K562 (cell line): ENCODE results near the gene INTS1. TPM values are rescaled to one million over a fixed set of nuclear protein-coding genes. Genes with fewer than 3 reads are reported as not detected.
A peak's percentile ranks its signal among the peaks of the same experiment; 100 is the strongest.

Experiments used
- ATAC-seq: fragments of 200-7000 bp; cut with Tn5 transposase; 3 replicates; pipeline ENCODE4 v1.9.1; 2020; ENCODE audit warnings: moderate library complexity
- BruUV-seq: library from RNA; stranded (reverse); fragments of 400-500 nt; replicated peaks from 2 replicates; lab custom pipeline; 2021; lab: Mats Ljungman, UMichigan
- CTCF ChIA-PET: fragments of 300-600 bp; formaldehyde crosslinking; extraction: SDS; loops from one replicate; lab custom pipeline; 2021; ENCODE audit warnings: low intra/inter-chr PET ratio; lab: Yijun Ruan, JAX
- POLR2A ChIA-PET: fragments of 300-600, 350-650 bp; sonication (Branson Sonifier 250); formaldehyde crosslinking; extraction: SDS; loops from one replicate; lab custom pipeline; 2021; ENCODE audit warnings: antibody characterized with exemption, inconsistent platforms; lab: Yijun Ruan, JAX
- DNase-seq, 4 experiments: peaks; one replicate each; pipeline versions ENCODE4 v3.0.0 to v3.0.0-alpha.2; 2011 to 2018; ENCODE audit warnings: low spot score in 3 of 4, mixed read lengths in 3 of 4; ENCODE audit errors: extremely low read depth in 1 of 4
- FAIRE-seq: peaks from 2 replicates; lab custom pipeline; 2011; peaks lifted over from hg19 to GRCh38; lab: Jason Lieb, UNC
- H2AFZ ChIP-seq: 2 replicates; pipeline ENCODE4 v1.6.0; 2011; ENCODE audit warnings: low read depth, low read length, control low read depth, inconsistent platforms
- H3K27ac ChIP-seq: fragments of 200-600 bp; 3 replicates; pipeline ENCODE4 v1.8.0; 2011; ENCODE audit warnings: low read depth, mild to moderate bottlenecking, control low read depth, inconsistent platforms, low read length, moderate library complexity, mixed read lengths; ENCODE audit errors: extremely low read depth
- H3K27me3 ChIP-seq, 2 experiments: fragments of 300-600 bp in 1 of 2; 2 replicates in 1 of 2; 3 replicates in 1 of 2; pipeline versions ENCODE4 v1.6.0 to v1.8.0; 2011; ENCODE audit warnings: inconsistent platforms in 2 of 2, low read length in 2 of 2, mild to moderate bottlenecking in 1 of 2, mixed read lengths in 1 of 2, moderate library complexity in 1 of 2; ENCODE audit not compliant: control insufficient read depth in 2 of 2, insufficient read depth in 2 of 2
- H3K36me3 ChIP-seq: fragments of 300-600 bp; 3 replicates; pipeline ENCODE4 v1.8.0; 2011; ENCODE audit warnings: mild to moderate bottlenecking, low read length, inconsistent platforms; ENCODE audit not compliant: control insufficient read depth, insufficient read depth
- H3K4me1 ChIP-seq, 2 experiments: fragments of 200-600 bp in 1 of 2; replicated peaks in 1 of 2; 2 replicates in 1 of 2; 3 replicates in 1 of 2; pipeline versions ENCODE4 v1.5.1 to v1.8.0; 2011; ENCODE audit warnings: inconsistent platforms in 2 of 2, low read length in 2 of 2, mild to moderate bottlenecking in 1 of 2, mixed read lengths in 1 of 2, moderate library complexity in 1 of 2; ENCODE audit not compliant: control insufficient read depth in 2 of 2, insufficient read depth in 2 of 2
- H3K4me2 ChIP-seq: 2 replicates; pipeline ENCODE4 v1.6.1; 2011; ENCODE audit warnings: low read length, control low read depth, inconsistent platforms, mixed read lengths; ENCODE audit not compliant: insufficient read depth
- H3K4me3 ChIP-seq: fragments of 200-600 bp; sonication (generic), shearing (Covaris generic); 2 replicates; pipeline ENCODE4 v1.5.1; 2016; ENCODE audit warnings: control low read depth, inconsistent platforms
- H3K79me2 ChIP-seq: fragments of 200-600 bp; 3 replicates; pipeline ENCODE4 v1.8.0; 2011; ENCODE audit warnings: low read length, inconsistent platforms; ENCODE audit not compliant: control insufficient read depth, insufficient read depth
- H3K9ac ChIP-seq, 2 experiments: 2 replicates each; pipeline versions ENCODE4 v1.6.0 to v1.6.1; 2011; ENCODE audit warnings: low read depth in 2 of 2, low read length in 2 of 2, control low read depth in 1 of 2, inconsistent platforms in 1 of 2, mild to moderate bottlenecking in 1 of 2, mixed read lengths in 1 of 2; ENCODE audit not compliant: insufficient read depth in 1 of 2
- H3K9me1 ChIP-seq: one replicate; pipeline ENCODE4 v1.6.0; 2011; ENCODE audit warnings: inconsistent platforms, mild to moderate bottlenecking, low read length, moderate library complexity; ENCODE audit not compliant: control insufficient read depth, insufficient read depth
- H3K9me3 ChIP-seq: replicated peaks from 2 replicates; pipeline ENCODE4 v1.5.1; 2011; ENCODE audit warnings: low read depth, low read length, inconsistent platforms; ENCODE audit not compliant: control insufficient read depth, insufficient read depth
- H4K20me1 ChIP-seq: replicated peaks from 2 replicates; pipeline ENCODE4 v1.6.1; 2011; ENCODE audit warnings: low read length, inconsistent platforms, mixed read lengths; ENCODE audit not compliant: control insufficient read depth, insufficient read depth
- E2F3 ChIP-seq: fragments of 250-450 bp; sonication (Bioruptor Pico); IDR thresholded peaks from 2 replicates; pipeline ENCODE4 v1.4.0; 2020; ENCODE audit warnings: mild to moderate bottlenecking
- POLR2B ChIP-seq: fragments of 450-650 bp; IDR thresholded peaks from 2 replicates; pipeline ENCODE4 v1.6.1; 2018; ENCODE audit warnings: low read depth; ENCODE audit not compliant: partially characterized antibody
- RBFOX2 ChIP-seq: fragments of 200-400 bp; formaldehyde crosslinking; IDR thresholded peaks from 2 replicates; pipeline ENCODE4 v1.6.1; 2017; ENCODE audit warnings: low read depth, mild to moderate bottlenecking, low read length, moderate library complexity
- whole genome bisulfite sequencing: fragments of 100-300 bp; shearing (Covaris generic); methylation state at CpG from one replicate; pipeline ENCODE4 v1.1.6; 2016; ENCODE audit warnings: low coverage, mixed read lengths; ENCODE audit not compliant: insufficient coverage; ENCODE audit errors: missing lambda C conversion rate; 5-methylcytosine and 5-hydroxymethylcytosine counted together
- in situ Hi-C: fragments of 300-500 bp; cut with MboI; formaldehyde crosslinking; loops from 4 replicates; pipeline ENCODE4 v1.15.0; 2018; ENCODE audit warnings: inconsistent platforms, mixed read lengths
- intact Hi-C: fragments of 100-400 bp; cut with micrococcal nuclease; formaldehyde crosslinking; loops from 2 replicates; pipeline ENCODE4 v1.14.2; 2022
- polyA plus RNA-seq, 8 experiments: library from polyadenylated mRNA; depleted of rRNA in 4 of 8; stranded (reverse) in 5 of 8; unstranded in 3 of 8; fragments of >200 nt; fragmentation: Nextera tagmentation in 2 of 8; fragmentation: Illumina TruSeq in 1 of 8; extraction: Ambion mirVana in 2 of 8; extraction: Trizol in 1 of 8; gene quantifications; 2 replicates each; pipeline versions ENCODE4 v1.2.1 to v1.2.3, GENCODE V29; 2011 to 2014; ENCODE audit warnings: inconsistent platforms in 1 of 8, missing spikeins in 1 of 8
- total RNA-seq, 7 experiments: library from RNA; depleted of rRNA in 6 of 7; stranded (reverse); fragments of >200 nt in 6 of 7; fragmentation: Illumina TruSeq in 2 of 7; extraction: Trizol in 2 of 7; gene quantifications; 2 replicates each; pipeline versions ENCODE4 v1.2.1 to v1.2.3, GENCODE V29; 2011 to 2021; ENCODE audit warnings: low replicate concordance in 1 of 7

INTS1 gene
- total and polyA plus RNA-seq, 9 of the 15 experiments (the other 6 are each of a cell fraction or from before 2014, with no cell fraction given): 0.34 to 119 (median 18.5) TPM

GRCh38 chr7:1452205-1452604 is 52.0 kb downstream of the INTS1 start:
- Histone ChIP-seq H3K4me3 (no peak overlapping the region), H3K27me3 (no peaks in the 10 kb centered on the region), H3K9me1 (no peaks in the 10 kb centered on the region), H3K4me1 (peaks cover 10 to 91% of the 10 kb centered on the region in 2 experiments; a peak in 4 of 5 replicates), H3K4me2 (no peak overlapping the region), H3K36me3 (peaks cover 69% of the 10 kb centered on the region; the same call in 1 of the 3 replicates), H3K27ac (no peak overlapping the region), H2AFZ (no peak overlapping the region), H3K79me2 (peaks cover 68% of the 10 kb centered on the region), H3K9me3 (no peaks in the 10 kb centered on the region), H3K9ac (peak overlapping the region in 1 of 2 experiments; percentile 78; a peak in 2 of 4 replicates), H4K20me1 (peaks cover 11% of the 10 kb centered on the region; the same call in 1 of the 2 replicates)
- POLR2A ChIA-PET: interaction anchor here (1.3 to 1.4 kb wide), 2 partner anchors 8 to 13 kb away, joined by 4 to 10 read pairs; no protein-coding TSS in a partner anchor
- no peak for FAIRE-seq
- CTCF ChIA-PET: no interaction called here
- no peak for DNase-seq
- no peak for ATAC-seq
- WGBS: 92% methylated on average over 2 of the region's 19 CpGs
- in situ Hi-C loops: no loop called here
- intact Hi-C loops: no loop called here
- no TSS peak for BruUV-seq
- TF ChIP-seq RBFOX2 (0 out of 2 replicates have a peak, but pooled peaks have one; percentile 16), POLR2B (no peak)

- TF ChIP-seq E2F3 (CRISPR knock-in tag) (no peak), RBFOX2 (0 out of 2 replicates have a peak, but pooled peaks have one; percentile 7)
- no peaks in the 10 kb centered on the region for H3K27me3 ChIP-seq
- intact Hi-C loops: no loop called here
- DNase-seq: no peak
- ChIA-PET CTCF (no interaction called here), POLR2A (interaction anchor here (0.6 to 2.2 kb wide), 4 partner anchors 10 to 949 kb away, joined by 4 to 12 read pairs (median 4); no protein-coding TSS in a partner anchor)
- peaks cover 67% of the 10 kb centered on the region; the same call in 1 of the 3 replicates for H3K36me3 ChIP-seq
- no TSS peak for BruUV-seq
- no peaks in the 10 kb centered on the region for H3K9me3 ChIP-seq
- ATAC-seq: no peak
- no peak overlapping the region for H3K4me2 ChIP-seq
- H4K20me1 ChIP-seq: peaks cover 11% of the 10 kb centered on the region; the same call in 1 of the 2 replicates
- peaks cover 56% of the 10 kb centered on the region for H3K79me2 ChIP-seq
- WGBS: 83% methylated on average over 11 of the region's 11 CpGs
- H3K27ac ChIP-seq: no peak overlapping the region
- peak overlapping the region in 1 of 2 experiments; percentile 71; a peak in 2 of 4 replicates for H3K9ac ChIP-seq
- H3K4me1 ChIP-seq: peaks cover 4 to 85% of the 10 kb centered on the region in 2 experiments; a peak in 3 of 5 replicates
- no peak overlapping the region for H2AFZ ChIP-seq
- no peak overlapping the region for H3K4me3 ChIP-seq
- H3K9me1 ChIP-seq: no peaks in the 10 kb centered on the region
- in situ Hi-C loops: no loop called here
- FAIRE-seq: no peak
Observed at GRCh38 chr7:1450987-1451386, 53.2 kb downstream of the INTS1 start.
